Heart right ventricle (tissue), 16 donors: ENCODE results near the gene RALB. TPM values are rescaled to one million over a fixed set of nuclear protein-coding genes. Genes with fewer than 3 reads are reported as not detected.

ENCODE experiments used
- ATAC-seq, 8 donors: fragments of 200-7000 bp; cut with Tn5 transposase; one replicate each; pipeline ENCODE4 v1.9.1; 2020; ENCODE audit warnings: mild to moderate bottlenecking in 8 of 8, moderate library complexity in 8 of 8, moderate number of reproducible peaks in 1 of 8
- DNase-seq, 2 donors: peaks; one replicate each; pipeline ENCODE4 v3.0.0-alpha.2; 2020
- H3K27ac ChIP-seq, 10 donors: fragments of 200-600 bp; sonication (generic) in 2 of 10; one replicate each; pipeline versions ENCODE4 v1.5.0 to v1.8.0; 2020 to 2022; ENCODE audit warnings: mild to moderate bottlenecking in 3 of 10
- H3K27me3 ChIP-seq, 7 donors: fragments of 200-600 bp; one replicate each; pipeline ENCODE4 v1.8.0; 2021 to 2022; ENCODE audit warnings: mild to moderate bottlenecking in 2 of 7
- H3K36me3 ChIP-seq, 9 donors: fragments of 200-600 bp; sonication (generic) in 1 of 9; one replicate each; pipeline versions ENCODE4 v1.5.0 to v1.8.0; 2020 to 2022; ENCODE audit warnings: mild to moderate bottlenecking in 2 of 9
- H3K4me1 ChIP-seq, 9 donors: fragments of 200-600 bp; sonication (generic) in 1 of 9; one replicate each; pipeline versions ENCODE4 v1.5.0 to v1.8.0; 2020 to 2022; ENCODE audit warnings: mild to moderate bottlenecking in 4 of 9
- H3K4me3 ChIP-seq, 10 donors: fragments of 200-600 bp; sonication (generic) in 2 of 10; one replicate each; pipeline versions ENCODE4 v1.5.0 to v1.8.0; 2020 to 2022; ENCODE audit warnings: mild to moderate bottlenecking in 7 of 10, moderate library complexity in 2 of 10
- H3K9me3 ChIP-seq, 11 donors: fragments of 200-600 bp in 10 of 11; sonication (generic) in 2 of 11; one replicate each; pipeline versions ENCODE4 v1.5.0 to v1.8.0; 2013 to 2022; ENCODE audit warnings: mild to moderate bottlenecking in 2 of 11, control low read depth in 1 of 11, moderate library complexity in 1 of 11
- WGBS, 2 donors: extraction: QIAGEN DNeasy Blood & Tissue Kit; methylation state at CpG; one replicate each; pipeline ENCODE4 v1.1.7; 2013; ENCODE audit warnings: inconsistent platforms in 1 of 2; 5-methylcytosine and 5-hydroxymethylcytosine counted together
- intact Hi-C, 10 donors: fragments of 100-400 bp; cut with DNase I; formaldehyde crosslinking; loops; one replicate each; pipeline versions ENCODE4 v1.11.1 to v1.14.2; 2022
- polyA plus RNA-seq, 2 donors: library from polyadenylated mRNA; stranded (reverse); fragments of 200-250 nt; gene quantifications; one replicate each; pipeline ENCODE4 v1.2.3, GENCODE V29; 2013
- total RNA-seq, 10 donors: library from RNA; stranded (reverse); fragmentation: NEBNext Ultra II Directional in 3 of 10; extraction: Animal tissue kit (Norgen Biotek cat#: 25700) in 3 of 10; gene quantifications; one replicate each; pipeline versions ENCODE4 v1.2.1 to v1.2.4, GENCODE V29; 2021 to 2023
- TF ChIP-seq, protein P1 (sequence below), 9 donors: fragments of 200-600 bp; sonication (generic) in 2 of 9; IDR thresholded peaks; one replicate each; pipeline versions ENCODE4 v1.5.0 to v1.8.0; 2021 to 2022; ENCODE audit warnings: antibody characterized with exemption in 9 of 9, mild to moderate bottlenecking in 5 of 9, moderate library complexity in 1 of 9
- donor health status: Arrhythmogenic right ventricular cardiomyopathy.
- donor health status: ischemic (EF 13 %, LVEDD 7.1; RV severe dilation, severe dysfunction).
- donor health status: healthy with polysubstance abuse.
- donor health status: DM: no; HTN: yes; CAD: no.
- donor health status: DM: no; HTN: no; CAD: no.
- donor health status: ischemic (EF 25% LVEDD 6.9; RV normal size, moderate dysfunction).
- donor health status: ischemic (EF 25% LVEDD 5.7; RV mildly dilated, moderate dysfunction).
- donor health status: healthy.
- donor health status: DM: yes; HTN: yes; CAD: no.
- donor health status: Ischemic cardiomyopathy.
- donor health status: ischemic (EF 35%, LVEDD 5.7; RV mildly dilated, moderate dysfunction).
- donor health status: nonischemic (EF 11% LVEDD 7.7; RV severe dilation, severe dysfunction).
- donor health status: DM: yes; HTN: yes; CAD: no.
- donor health status: PGD.
- donor health status: ischemic (EF 29% LVEDD 5.4; RV normal size, mild dysfunction).
- donor health status: nonischemic (EF 23%, LVEDD 6.1; RV moderate dilation, normal function).

Gene RALB
- total and polyA plus RNA-seq, 12 donors, result 21.9 to 68.1 (median 45.0) TPM

DNA sequence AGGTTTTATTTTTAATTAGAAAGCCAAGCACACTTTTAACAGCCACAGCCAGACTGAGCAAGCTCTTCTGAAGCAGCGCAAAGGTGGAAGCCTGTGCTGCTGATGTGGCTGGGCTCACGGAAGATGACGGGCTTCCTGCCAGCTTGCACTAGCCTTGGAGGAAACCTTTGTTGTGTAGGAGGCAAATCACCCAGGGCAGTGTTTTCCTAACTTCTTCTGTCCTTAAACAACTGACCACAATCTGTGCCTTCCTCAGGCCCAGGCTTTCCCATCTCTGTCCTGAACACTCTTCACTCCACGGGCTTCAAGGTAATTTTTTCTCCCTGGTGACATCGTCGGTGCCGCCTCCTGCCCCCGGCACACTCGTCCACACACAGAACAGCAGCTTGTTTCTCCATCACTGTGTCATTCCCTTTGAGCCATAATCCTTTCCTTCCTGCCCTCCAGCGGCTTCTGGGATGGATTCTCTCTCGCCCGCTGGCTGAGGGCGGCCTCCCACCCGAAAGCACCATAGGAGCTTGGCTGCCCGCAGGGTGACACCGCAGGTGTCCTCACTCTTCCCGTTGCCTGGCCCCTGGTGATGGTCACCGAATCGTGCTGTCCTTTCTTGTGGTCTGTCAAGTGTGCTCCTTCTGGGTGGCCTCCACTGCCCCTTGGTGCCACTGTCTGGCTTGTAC lies 62.2 kb downstream of the RALB start:
- 68 to 71% methylated on average over 19 of the region's 19 CpGs for WGBS, 2 donors
- intact Hi-C loops, result loop anchor here in 7 of 10 donors (5.0 to 10.0 kb wide), 7 partner anchors 63 to 210 kb away; partner anchors contain the start of genes RALB (in 5 of the 7) and TMEM185B (in 3 of the 7)
- no peaks in the 10 kb centered on the region for H3K27me3 ChIP-seq
- H3K4me3 ChIP-seq, result no peak overlapping the region
- H3K9me3 ChIP-seq, result no peaks in the 10 kb centered on the region
- no peaks in the 10 kb centered on the region for H3K36me3 ChIP-seq
- DNase-seq, result peak in 1 of 2 donors; percentile 46
- H3K27ac ChIP-seq, result no peak overlapping the region
- TF ChIP-seq, protein P1, sequence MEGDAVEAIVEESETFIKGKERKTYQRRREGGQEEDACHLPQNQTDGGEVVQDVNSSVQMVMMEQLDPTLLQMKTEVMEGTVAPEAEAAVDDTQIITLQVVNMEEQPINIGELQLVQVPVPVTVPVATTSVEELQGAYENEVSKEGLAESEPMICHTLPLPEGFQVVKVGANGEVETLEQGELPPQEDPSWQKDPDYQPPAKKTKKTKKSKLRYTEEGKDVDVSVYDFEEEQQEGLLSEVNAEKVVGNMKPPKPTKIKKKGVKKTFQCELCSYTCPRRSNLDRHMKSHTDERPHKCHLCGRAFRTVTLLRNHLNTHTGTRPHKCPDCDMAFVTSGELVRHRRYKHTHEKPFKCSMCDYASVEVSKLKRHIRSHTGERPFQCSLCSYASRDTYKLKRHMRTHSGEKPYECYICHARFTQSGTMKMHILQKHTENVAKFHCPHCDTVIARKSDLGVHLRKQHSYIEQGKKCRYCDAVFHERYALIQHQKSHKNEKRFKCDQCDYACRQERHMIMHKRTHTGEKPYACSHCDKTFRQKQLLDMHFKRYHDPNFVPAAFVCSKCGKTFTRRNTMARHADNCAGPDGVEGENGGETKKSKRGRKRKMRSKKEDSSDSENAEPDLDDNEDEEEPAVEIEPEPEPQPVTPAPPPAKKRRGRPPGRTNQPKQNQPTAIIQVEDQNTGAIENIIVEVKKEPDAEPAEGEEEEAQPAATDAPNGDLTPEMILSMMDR (IDR thresholded peaks at IDR 0.05), result no peak
- peak in 3 of 8 donors; percentile 37 to 53 (median 50) for ATAC-seq
- H3K4me1 ChIP-seq, result peaks cover 12 to 44% (median 31%) of the 10 kb centered on the region in 9 donors

DNA sequence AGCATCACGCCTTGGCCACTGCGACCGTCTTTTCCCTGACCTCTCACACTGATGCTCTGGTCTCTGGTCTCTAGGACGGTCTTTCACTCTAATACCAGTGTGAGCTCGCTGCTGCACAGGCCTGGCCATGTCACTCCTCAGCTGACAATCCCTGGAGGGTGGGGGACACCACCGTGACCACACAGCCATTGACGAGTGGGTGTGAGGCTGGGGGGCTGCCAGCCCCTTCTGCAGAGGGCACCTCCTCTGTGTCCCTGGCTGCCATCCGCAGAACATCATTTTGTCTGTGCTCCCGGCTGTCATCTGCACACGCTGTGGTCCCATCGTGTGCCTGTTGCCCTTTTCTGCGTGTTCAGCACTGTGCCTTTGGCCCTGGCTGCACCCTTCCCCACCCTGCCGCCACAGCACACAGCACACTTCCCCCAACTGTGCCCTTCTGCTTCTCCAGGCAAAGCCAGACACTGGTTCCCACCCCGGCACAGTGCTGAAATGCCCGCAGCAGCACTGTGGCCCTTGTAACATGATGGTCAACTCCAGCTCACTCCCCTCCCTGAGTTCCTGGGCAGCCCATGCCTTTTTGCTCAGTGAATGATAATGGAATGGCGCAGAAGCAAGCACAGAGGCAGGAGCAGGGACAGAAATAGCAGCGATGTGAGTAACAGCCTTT lies 62.8 kb downstream of the RALB start:
- peaks cover 12 to 50% (median 35%) of the 10 kb centered on the region in 9 donors for H3K4me1 ChIP-seq
- DNase-seq, result no peak
- H3K27me3 ChIP-seq, result peaks cover 0 to 4% (median 0%) of the 10 kb centered on the region in 7 donors
- no peak overlapping the region for H3K27ac ChIP-seq
- no peak overlapping the region for H3K4me3 ChIP-seq
- H3K36me3 ChIP-seq, result no peaks in the 10 kb centered on the region
- 91 to 92% methylated on average over 17 of the region's 17 CpGs for WGBS, 2 donors
- H3K9me3 ChIP-seq, result no peaks in the 10 kb centered on the region
- intact Hi-C loops, result loop anchor here in 4 of 10 donors (10.0 kb wide), 3 partner anchors 91 to 211 kb away; partner anchors contain the start of gene TMEM185B (in 2 of the 4)
- TF ChIP-seq, protein P1 (IDR thresholded peaks at IDR 0.05), result no peak
- no peak for ATAC-seq

DNA sequence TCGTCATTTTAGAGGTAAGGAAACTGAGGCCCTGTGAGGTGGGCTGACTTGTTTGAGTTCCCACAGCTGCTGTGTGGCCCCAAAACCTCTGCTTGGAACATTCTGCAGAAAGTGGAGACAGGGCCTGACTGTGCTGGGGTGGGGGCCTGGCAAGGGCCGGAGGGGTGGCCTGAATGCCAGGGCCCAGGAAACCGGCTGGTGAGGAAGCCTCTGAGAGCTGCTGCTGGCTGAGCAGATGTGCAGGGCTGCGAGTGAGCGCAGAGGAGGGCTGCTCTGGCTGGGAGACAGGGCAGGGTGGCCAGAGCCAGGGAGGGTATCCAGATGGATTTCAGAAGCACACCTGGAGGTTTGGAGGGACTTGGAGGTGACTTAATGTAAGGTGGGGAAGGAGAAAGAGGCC lies 63.4 kb downstream of the RALB start:
- 93 to 96% methylated on average over 5 of the region's 5 CpGs for WGBS, 2 donors
- DNase-seq, result no peak

More for the DNA sequence above, 63.4 kb downstream of the RALB start:
- intact Hi-C loops, result loop anchor here in 4 of 10 donors (10.0 kb wide), 3 partner anchors 91 to 211 kb away; partner anchors contain the start of gene TMEM185B (in 2 of the 4)
- Histone ChIP-seq H3K4me3 (no peak overlapping the region), H3K9me3 (no peaks in the 10 kb centered on the region), H3K4me1 (peaks cover 12 to 51% (median 35%) of the 10 kb centered on the region in 9 donors), H3K27me3 (peaks cover 0 to 5% (median 0%) of the 10 kb centered on the region in 7 donors), H3K27ac (no peak overlapping the region), H3K36me3 (no peaks in the 10 kb centered on the region)
- no peak for ATAC-seq
- TF ChIP-seq, protein P1 (IDR thresholded peaks at IDR 0.05), result no peak
